Endometrial microvascular endothelial cells (primary cell): Measurements from ENCODE around the gene PTPN18. TPM values are rescaled to one million over a fixed set of nuclear protein-coding genes. Genes with fewer than 3 reads are reported as not detected.
"Not testable (repeated sequence)": the region's sequence is repeated elsewhere in the genome, so short reads cannot be mapped to it uniquely, and the experiment has no call there.

Experiments used
- in situ Hi-C: cut with HindIII; loops from 2 replicates; pipeline ENCODE4 v1.10.0; 2017; ENCODE audit warnings: low sequenced_read_pairs, low pct_unique_long_range_greater_than_20kb; ENCODE audit errors: inconsistent ontology term
- total RNA-seq: library from RNA; depleted of rRNA; stranded (reverse); fragments of >200 nt; gene quantifications from one replicate; pipeline ENCODE4 v1.2.3, GENCODE V29; 2015; ENCODE audit errors: inconsistent ontology term

Gene PTPN18
- total RNA-seq, 1 donor from 2014 or later: 20.3 TPM

DNA sequence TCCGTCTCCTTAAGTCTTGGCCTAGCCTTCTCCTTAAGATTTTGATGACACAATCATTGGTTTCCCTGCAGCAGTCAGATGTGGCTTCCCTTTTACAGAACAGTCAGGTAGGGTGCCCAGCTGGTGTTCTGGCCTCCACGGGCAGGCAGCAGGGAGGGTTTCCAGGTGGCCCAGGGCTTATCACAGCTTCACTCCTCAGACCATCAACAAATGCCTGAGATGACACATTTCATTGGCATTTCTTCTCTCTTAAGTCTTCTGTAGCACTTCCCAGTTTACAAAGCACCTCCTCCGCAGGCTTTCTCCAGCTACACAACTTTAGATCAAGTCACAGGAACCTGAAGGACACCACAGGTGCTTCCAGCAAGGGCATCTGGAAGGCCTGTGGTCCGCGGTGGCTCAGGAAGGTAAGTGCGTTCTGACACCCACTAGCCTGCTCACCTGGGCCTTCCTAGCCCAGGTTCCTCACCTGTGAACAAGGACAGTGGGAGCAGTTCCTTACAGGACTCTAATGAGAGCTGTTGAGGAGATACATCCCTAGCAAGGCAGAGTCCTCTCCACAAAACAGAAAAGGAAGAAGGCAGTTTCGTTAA, 37.6 kb downstream of the PTPN18 start:
- in situ Hi-C loops: no loop called here

DNA sequence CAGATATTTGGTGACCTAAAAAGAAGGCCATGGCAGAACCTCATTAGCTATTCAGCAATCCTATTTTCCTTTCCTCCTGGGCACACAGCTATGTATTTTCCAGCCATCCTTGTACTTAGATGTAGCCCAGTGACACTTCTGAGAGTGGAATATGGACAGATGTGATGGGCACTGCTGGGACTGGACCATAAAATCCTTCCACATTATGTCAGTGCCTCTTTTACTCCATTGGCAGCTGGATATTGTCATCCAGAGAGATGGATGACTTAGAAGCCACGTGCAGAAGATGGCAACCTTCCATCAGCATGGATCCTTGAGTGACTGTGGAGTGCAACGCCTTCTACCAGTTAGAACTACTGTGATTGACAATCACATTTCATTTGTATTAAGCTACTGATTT, 50.4 kb downstream of the PTPN18 start:
- in situ Hi-C loops: not testable (repeated sequence)

DNA sequence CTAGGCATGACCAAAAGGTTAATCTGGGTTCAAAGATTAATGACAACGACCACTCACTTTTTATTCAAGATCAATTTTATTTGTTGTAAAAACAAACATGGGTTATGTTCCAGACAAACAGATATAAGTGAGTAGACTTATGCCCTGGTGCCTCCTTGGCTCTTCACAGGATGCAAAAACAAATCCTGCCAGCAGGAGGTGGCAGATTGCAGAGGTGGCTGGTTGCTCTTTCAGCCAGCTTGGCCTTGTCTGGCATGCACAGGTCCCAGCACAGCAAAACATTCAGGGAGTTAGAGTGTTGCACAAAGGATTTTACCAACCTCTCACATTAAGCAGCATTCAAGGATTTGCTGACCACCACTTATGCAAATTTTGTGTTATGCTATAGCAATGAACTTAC, 60.8 kb downstream of the PTPN18 start:
- in situ Hi-C loops: not testable (repeated sequence)

DNA sequence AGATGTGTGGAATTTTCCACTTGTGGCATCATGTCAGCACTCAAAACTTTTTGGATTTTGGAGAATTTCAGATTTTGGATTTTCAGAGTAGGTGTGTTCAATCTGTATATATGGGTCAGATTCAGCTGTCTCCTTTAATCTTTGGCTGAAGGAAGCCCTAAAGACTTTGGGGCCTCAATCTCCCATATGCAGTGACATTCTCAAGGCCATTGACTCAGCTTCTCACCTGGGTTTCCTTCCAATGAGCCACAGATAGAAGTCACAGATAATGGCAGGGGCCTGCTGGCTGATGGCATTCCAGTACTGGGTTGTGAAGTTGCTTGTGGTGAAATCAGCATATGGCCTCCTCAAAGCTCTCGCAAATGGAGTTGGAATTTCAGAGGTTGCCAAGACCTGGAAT, 63.0 kb downstream of the PTPN18 start:
- in situ Hi-C loops: not testable (repeated sequence)

Other genes with a start within 250 kb of the PTPN18 start
- not detected for gene POTEF, start 226.8 kb upstream of the PTPN18 start, total RNA-seq
- gene CCDC74B, start 210.9 kb upstream of the PTPN18 start, total RNA-seq: 0.19 TPM
- gene SMPD4, start 174.5 kb upstream of the PTPN18 start, total RNA-seq: 50.4 TPM
- 136 TPM for gene MZT2B, start 173.8 kb upstream of the PTPN18 start, total RNA-seq
- not detected for gene TUBA3E, start 157.6 kb upstream of the PTPN18 start, total RNA-seq
- gene IMP4, start 13.2 kb upstream of the PTPN18 start, total RNA-seq: 203 TPM
- not detected for gene POTEI, start 153.3 kb downstream of the PTPN18 start, total RNA-seq
- gene CFC1B, start 165.2 kb downstream of the PTPN18 start, total RNA-seq: not detected
- not detected for gene CFC1, start 243.5 kb downstream of the PTPN18 start, total RNA-seq